GM12865 (cell line): Measurements from ENCODE around the gene PREX1.

ENCODE experiments used
- DNase-seq: peaks from one replicate; pipeline ENCODE4 v3.0.0; 2010; ENCODE audit warnings: low read depth
- H3K4me3 ChIP-seq: 2 replicates; pipeline ENCODE4 v1.5.1; 2011; ENCODE audit warnings: mild to moderate bottlenecking, low read depth, low read length, control low read depth
- CTCF ChIP-seq: IDR thresholded peaks from 2 replicates; pipeline ENCODE4 v1.5.1; 2011; ENCODE audit warnings: low read length, control low read depth, low read depth, inconsistent platforms; ENCODE audit not compliant: insufficient read depth; ENCODE audit errors: missing control alignments

Gene PREX1

GRCh38 chr20:48722737-48723191 is 105.0 kb downstream of the PREX1 start:
- no peak for TF ChIP-seq CTCF
- H3K4me3 ChIP-seq = no peak overlapping the region
- peak; percentile 57 for DNase-seq

GRCh38 chr20:48722002-48722731 is 105.6 kb downstream of the PREX1 start:
- H3K4me3 ChIP-seq = 0 out of 2 replicates have a peak overlapping the region, but pooled peaks have one; percentile 14
- DNase-seq = peak; percentile 81
- no peak for TF ChIP-seq CTCF

GRCh38 chr20:48721324-48722001 is 106.3 kb downstream of the PREX1 start:
- no peak for TF ChIP-seq CTCF

GRCh38 chr20:48720256-48720985 is 107.4 kb downstream of the PREX1 start:
- H3K4me3 ChIP-seq = no peak overlapping the region

More at GRCh38 chr20:48721324-48722001, 106.3 kb downstream of the PREX1 start:
- DNase-seq = peak; percentile 60
- H3K4me3 ChIP-seq = no peak overlapping the region

GRCh38 chr20:48719598-48720255 is 108.1 kb downstream of the PREX1 start:
- no peak overlapping the region for H3K4me3 ChIP-seq
- no peak for DNase-seq
- no peak for TF ChIP-seq CTCF

More at GRCh38 chr20:48720256-48720985, 107.4 kb downstream of the PREX1 start:
- TF ChIP-seq CTCF = no peak
- DNase-seq = no peak

GRCh38 chr20:48718786-48719578 is 108.8 kb downstream of the PREX1 start:
- DNase-seq = peak; percentile 74
- no peak for TF ChIP-seq CTCF
- 0 out of 2 replicates have a peak overlapping the region, but pooled peaks have one; percentile 2 for H3K4me3 ChIP-seq
